ENCODE results near the gene KIRREL3. TPM values are rescaled to one million over a fixed set of nuclear protein-coding genes. Genes with fewer than 3 reads are reported as not detected.

KIRREL3 gene
- total and polyA plus RNA-seq, 2 of the 4 experiments (the other 2 are of a cell fraction) = 10.9 to 15.9 TPM

DNA sequence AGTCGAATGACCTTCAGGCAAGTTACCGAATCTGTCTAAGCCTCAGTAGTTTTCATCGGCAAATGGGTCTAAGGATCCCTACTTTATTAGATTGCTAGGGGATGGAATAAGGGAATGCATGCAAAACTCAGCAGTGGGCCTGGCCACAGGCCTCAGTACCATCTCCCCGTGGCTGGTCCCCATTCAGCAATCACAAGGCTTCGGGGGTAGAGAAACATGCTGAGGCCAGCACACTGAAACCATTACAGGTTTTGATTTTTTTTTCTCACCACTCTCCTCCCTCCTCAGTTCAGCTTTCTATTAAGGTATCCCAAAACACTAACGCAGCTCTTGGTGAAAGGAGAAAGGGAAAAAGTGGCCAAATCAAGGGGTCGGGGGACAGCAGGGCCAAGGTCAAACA, 11.9 kb downstream of the KIRREL3 start:
- POLR2A ChIA-PET (ENCODE audit: unreplicated experiment) = no interaction called here
- H4K91ac ChIP-seq (ENCODE audit: insufficient read depth, low read depth, low read length) = no peak overlapping the region

More for the DNA sequence above, 11.9 kb downstream of the KIRREL3 start:
- H3K4me1 ChIP-seq (ENCODE audit: control insufficient read depth, insufficient read depth, low read length) = peaks cover 18% of the 10 kb centered on the region
- ATAC-seq (ENCODE audit: low read depth) (no peak), DNase-seq (no peak)
- no peak overlapping the region for H2BK5ac ChIP-seq (ENCODE audit: low read depth, low read length, poor library complexity, severe bottlenecking)
- H3K79me1 ChIP-seq (ENCODE audit: low read depth in 1 of 2, low read length in 2 of 2) = peaks cover 14 to 59% of the 10 kb centered on the region in 2 experiments; a peak in 3 of 4 replicates
- H3K18ac ChIP-seq (ENCODE audit: low read depth, low read length) = no peak overlapping the region
- no peaks in the 10 kb centered on the region; the same call in 1 of the 2 replicates for H3K36me3 ChIP-seq (ENCODE audit: control insufficient read depth, insufficient read depth, low read length)
- no peak for TF ChIP-seq MAZ (IDR thresholded peaks at IDR 0.05; ENCODE audit: borderline replicate concordance, low read depth, low read length)
- no peak for TF ChIP-seq CEBPB (IDR thresholded peaks at IDR 0.05; ENCODE audit: low read depth, low read length)
- TF ChIP-seq BHLHE40 (IDR thresholded peaks at IDR 0.05; ENCODE audit: low read depth, low read length) = no peak
- no peak for TF ChIP-seq SMC3 (IDR thresholded peaks at IDR 0.05; ENCODE audit: low read depth, low read length)
- no peak for TF ChIP-seq CHD1 (IDR thresholded peaks at IDR 0.05; ENCODE audit: low read depth, low read length)
- TF ChIP-seq ELK1 (IDR thresholded peaks at IDR 0.05; ENCODE audit: borderline replicate concordance, low read depth, low read length) = no peak
- no peak for TF ChIP-seq MXI1 (IDR thresholded peaks at IDR 0.05; ENCODE audit: borderline replicate concordance, low read depth, low read length)
- TF ChIP-seq, protein P1, sequence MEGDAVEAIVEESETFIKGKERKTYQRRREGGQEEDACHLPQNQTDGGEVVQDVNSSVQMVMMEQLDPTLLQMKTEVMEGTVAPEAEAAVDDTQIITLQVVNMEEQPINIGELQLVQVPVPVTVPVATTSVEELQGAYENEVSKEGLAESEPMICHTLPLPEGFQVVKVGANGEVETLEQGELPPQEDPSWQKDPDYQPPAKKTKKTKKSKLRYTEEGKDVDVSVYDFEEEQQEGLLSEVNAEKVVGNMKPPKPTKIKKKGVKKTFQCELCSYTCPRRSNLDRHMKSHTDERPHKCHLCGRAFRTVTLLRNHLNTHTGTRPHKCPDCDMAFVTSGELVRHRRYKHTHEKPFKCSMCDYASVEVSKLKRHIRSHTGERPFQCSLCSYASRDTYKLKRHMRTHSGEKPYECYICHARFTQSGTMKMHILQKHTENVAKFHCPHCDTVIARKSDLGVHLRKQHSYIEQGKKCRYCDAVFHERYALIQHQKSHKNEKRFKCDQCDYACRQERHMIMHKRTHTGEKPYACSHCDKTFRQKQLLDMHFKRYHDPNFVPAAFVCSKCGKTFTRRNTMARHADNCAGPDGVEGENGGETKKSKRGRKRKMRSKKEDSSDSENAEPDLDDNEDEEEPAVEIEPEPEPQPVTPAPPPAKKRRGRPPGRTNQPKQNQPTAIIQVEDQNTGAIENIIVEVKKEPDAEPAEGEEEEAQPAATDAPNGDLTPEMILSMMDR (conservative IDR thresholded peaks at IDR 0.05; ENCODE audit: low read depth, low read length) = no peak
- TF ChIP-seq POLR2A (IDR thresholded peaks at IDR 0.05; ENCODE audit: low read depth, low read length) = no peak
- no peak for TF ChIP-seq FOS (IDR thresholded peaks at IDR 0.05; ENCODE audit: low read depth, low read length)
- TF ChIP-seq MAFK (IDR thresholded peaks at IDR 0.05; ENCODE audit: low read depth, low read length) = no peak
- no peak for TF ChIP-seq RCOR1 (IDR thresholded peaks at IDR 0.05; ENCODE audit: insufficient replicate concordance, low read length)
- no peak for TF ChIP-seq NFE2L2 (IDR thresholded peaks at IDR 0.05; ENCODE audit: low read depth, low read length)
- no peak for TF ChIP-seq USF2 (IDR thresholded peaks at IDR 0.05; ENCODE audit: low read depth, low read length)
- TF ChIP-seq RAD21 (IDR thresholded peaks at IDR 0.05; ENCODE audit: low read length) = no peak
- in situ Hi-C loops (cut with MboI; ENCODE audit: low sequenced_read_pairs) (loop anchor here (5.0 to 25.0 kb wide), 3 partner anchors 271 to 551 kb away; no protein-coding TSS in a partner anchor), intact Hi-C loops (cut with micrococcal nuclease) (no loop called here), dilution Hi-C loops (cut with HindIII; ENCODE audit: low sequenced_read_pairs, unreplicated experiment) (no loop called here)
- no peak overlapping the region for H3K4me2 ChIP-seq (ENCODE audit: low read depth, low read length)
- no peak overlapping the region for H3K4ac ChIP-seq (ENCODE audit: low read depth, low read length)
- no TSS peak for BruUV-seq (replicated peaks)
- H2AFZ ChIP-seq (replicated peaks; ENCODE audit: low read length, poor library complexity) = no peak overlapping the region
- no peak overlapping the region for H3K4me3 ChIP-seq (ENCODE audit: insufficient read depth, low read depth, low read length)
- CTCF ChIA-PET = interaction anchor here (1.7 kb wide), 1 partner anchor 198 kb away, joined by 7 read pairs; no protein-coding TSS in a partner anchor
- H4K5ac ChIP-seq (ENCODE audit: low read depth, low read length) = no peak overlapping the region
- H2AK5ac ChIP-seq (ENCODE audit: low read depth, low read length) = no peak overlapping the region
- H4K20me1 ChIP-seq (ENCODE audit: insufficient read depth, low read length) = no peaks in the 10 kb centered on the region
- H3K9ac ChIP-seq (ENCODE audit: low read depth, low read length) = no peak overlapping the region
- H3K23ac ChIP-seq (ENCODE audit: low read depth, low read length) = no peak overlapping the region
- no CpG with 5 or more reads among the region's 7 CpGs for WGBS, 2 experiments (ENCODE audit: extremely low coverage in 2 of 2, insufficient read length in 1 of 2)
- H2BK120ac ChIP-seq (ENCODE audit: low read depth, low read length) = no peak overlapping the region
- H3K27me3 ChIP-seq (ENCODE audit: control insufficient read depth, insufficient read depth, low read length) = no peaks in the 10 kb centered on the region
- H2BK15ac ChIP-seq (ENCODE audit: low read depth, low read length) = no peak overlapping the region
- no peak overlapping the region for H3K14ac ChIP-seq (replicated peaks; ENCODE audit: low read depth, low read length)
- no peak overlapping the region for H2AK9ac ChIP-seq (replicated peaks; ENCODE audit: low read depth, low read length, poor library complexity)
- H3K9me1 ChIP-seq (ENCODE audit: insufficient read depth, low read length) = peaks cover 14% of the 10 kb centered on the region
- no peak overlapping the region for H4K8ac ChIP-seq (ENCODE audit: low read depth in 2 of 2, low read length in 2 of 2)
- no peak overlapping the region for H2BK20ac ChIP-seq (ENCODE audit: low read depth, low read length)
- no peak overlapping the region for H3K56ac ChIP-seq (ENCODE audit: extremely low read depth, insufficient read depth, low read length)
- no peaks in the 10 kb centered on the region for H3K9me3 ChIP-seq (ENCODE audit: control insufficient read depth, insufficient read depth, low read length)
- H3K27ac ChIP-seq (ENCODE audit: insufficient read depth, low read length) = no peak overlapping the region

All from IMR-90 (cell line).